Measurements from ENCODE around the gene C2CD2L. TPM values are rescaled to one million over a fixed set of nuclear protein-coding genes. Genes with fewer than 3 reads are reported as not detected.

C2CD2L gene
- total RNA-seq, 1 donor from 2014 or later, result 11.1 TPM

- no peak for TF ChIP-seq EZH2 (IDR thresholded peaks at IDR 0.05; ENCODE audit: insufficient read depth, low read length)
- no peak for TF ChIP-seq CTCF (IDR thresholded peaks at IDR 0.05; ENCODE audit: insufficient read depth, low read depth, low read length)
- FAIRE-seq (no peak), DNase-seq (ENCODE audit: low read depth) (no peak)
- no peak overlapping the region for H3K27ac Mint-ChIP-seq (ENCODE audit: unreplicated experiment)
- Histone ChIP-seq H3K27ac (ENCODE audit: low read depth, low read length) (no peak overlapping the region), H3K27me3 (ENCODE audit: insufficient read depth, low read length) (no peaks in the 10 kb centered on the region), H2AFZ (ENCODE audit: low read depth, low read length) (no peak overlapping the region), H3K36me3 (ENCODE audit: insufficient read depth, low read length) (peaks cover 6% of the 10 kb centered on the region), H3K79me2 (ENCODE audit: insufficient read depth, low read length) (peaks cover 2% of the 10 kb centered on the region), H3K4me3 (ENCODE audit: insufficient read depth, low read depth, low read length) (no peak overlapping the region), H3K4me1 (ENCODE audit: insufficient read depth, low read length) (peaks cover 9% of the 10 kb centered on the region), H3K9ac (ENCODE audit: low read length) (no peak overlapping the region), H3K4me2 (ENCODE audit: low read length) (no peak overlapping the region), H4K20me1 (ENCODE audit: insufficient read depth, low read length) (no peaks in the 10 kb centered on the region), H3K9me3 (ENCODE audit: insufficient read depth, low read depth, low read length) (no peaks in the 10 kb centered on the region)
- no peaks in the 10 kb centered on the region for H3K27me3 Mint-ChIP-seq (ENCODE audit: low read depth, unreplicated experiment)
- H3K4me1 Mint-ChIP-seq (ENCODE audit: low read depth, unreplicated experiment), result peaks cover 7% of the 10 kb centered on the region
- no peaks in the 10 kb centered on the region for H3K9me3 Mint-ChIP-seq (ENCODE audit: unreplicated experiment)
- H3K4me3 Mint-ChIP-seq (ENCODE audit: unreplicated experiment), result no peak overlapping the region
- H3K36me3 Mint-ChIP-seq (ENCODE audit: low read depth, unreplicated experiment), result peaks cover 21% of the 10 kb centered on the region
These were observed 9.5 kb downstream of the C2CD2L start for GRCh38 chr11:119116601-119117000.

GRCh38 chr11:119117004-119117706, 10.0 kb downstream of the C2CD2L start:
- H3K9me3 ChIP-seq (ENCODE audit: insufficient read depth, low read depth, low read length), result no peaks in the 10 kb centered on the region
- no peaks in the 10 kb centered on the region for H3K27me3 ChIP-seq (ENCODE audit: insufficient read depth, low read length)
- no peak for FAIRE-seq
- Mint-ChIP-seq H3K27me3 (ENCODE audit: low read depth, unreplicated experiment) (no peaks in the 10 kb centered on the region), H3K27ac (ENCODE audit: unreplicated experiment) (no peak overlapping the region), H3K4me1 (ENCODE audit: low read depth, unreplicated experiment) (peaks cover 7% of the 10 kb centered on the region), H3K36me3 (ENCODE audit: low read depth, unreplicated experiment) (peaks cover 21% of the 10 kb centered on the region), H3K9me3 (ENCODE audit: unreplicated experiment) (no peaks in the 10 kb centered on the region), H3K4me3 (ENCODE audit: unreplicated experiment) (no peak overlapping the region)
- peaks cover under 1% of the 10 kb centered on the region for H3K36me3 ChIP-seq (ENCODE audit: insufficient read depth, low read length)
- peaks cover 10% of the 10 kb centered on the region for H3K4me1 ChIP-seq (ENCODE audit: insufficient read depth, low read length)
- TF ChIP-seq CTCF (IDR thresholded peaks at IDR 0.05; ENCODE audit: insufficient read depth, low read depth, low read length), result no peak
- TF ChIP-seq EZH2 (IDR thresholded peaks at IDR 0.05; ENCODE audit: insufficient read depth, low read length), result no peak
- H3K9ac ChIP-seq (ENCODE audit: low read length), result no peak overlapping the region
- H3K79me2 ChIP-seq (ENCODE audit: insufficient read depth, low read length), result peaks cover 7% of the 10 kb centered on the region
- no peak overlapping the region for H2AFZ ChIP-seq (ENCODE audit: low read depth, low read length)
- H3K4me2 ChIP-seq (ENCODE audit: low read length), result no peak overlapping the region
- no peaks in the 10 kb centered on the region for H4K20me1 ChIP-seq (ENCODE audit: insufficient read depth, low read length)
- no peak overlapping the region for H3K27ac ChIP-seq (ENCODE audit: low read depth, low read length)
- H3K4me3 ChIP-seq (ENCODE audit: insufficient read depth, low read depth, low read length), result no peak overlapping the region
- no peak for DNase-seq (ENCODE audit: low read depth)

GRCh38 chr11:119118227-119118626, 11.1 kb downstream of the C2CD2L start:
- Histone ChIP-seq H3K79me2 (ENCODE audit: insufficient read depth, low read length) (peaks cover 18% of the 10 kb centered on the region), H3K4me3 (ENCODE audit: insufficient read depth, low read depth, low read length) (no peak overlapping the region), H3K27ac (ENCODE audit: low read depth, low read length) (no peak overlapping the region), H2AFZ (ENCODE audit: low read depth, low read length) (no peak overlapping the region), H3K9ac (ENCODE audit: low read length) (no peak overlapping the region), H3K36me3 (ENCODE audit: insufficient read depth, low read length) (no peaks in the 10 kb centered on the region), H3K4me2 (ENCODE audit: low read length) (no peak overlapping the region), H3K27me3 (ENCODE audit: insufficient read depth, low read length) (no peaks in the 10 kb centered on the region), H4K20me1 (ENCODE audit: insufficient read depth, low read length) (peaks cover 7% of the 10 kb centered on the region), H3K4me1 (ENCODE audit: insufficient read depth, low read length) (peaks cover 16% of the 10 kb centered on the region), H3K9me3 (ENCODE audit: insufficient read depth, low read depth, low read length) (no peaks in the 10 kb centered on the region)
- H3K9me3 Mint-ChIP-seq (ENCODE audit: unreplicated experiment), result no peaks in the 10 kb centered on the region
- no peaks in the 10 kb centered on the region for H3K27me3 Mint-ChIP-seq (ENCODE audit: low read depth, unreplicated experiment)
- no peak overlapping the region for H3K4me3 Mint-ChIP-seq (ENCODE audit: unreplicated experiment)
- H3K27ac Mint-ChIP-seq (ENCODE audit: unreplicated experiment), result no peak overlapping the region
- TF ChIP-seq EZH2 (IDR thresholded peaks at IDR 0.05; ENCODE audit: insufficient read depth, low read length) (no peak), CTCF (IDR thresholded peaks at IDR 0.05; ENCODE audit: insufficient read depth, low read depth, low read length) (no peak)
- FAIRE-seq, result peak; percentile 77
- no peak for DNase-seq (ENCODE audit: low read depth)
- H3K4me1 Mint-ChIP-seq (ENCODE audit: low read depth, unreplicated experiment), result peaks cover 8% of the 10 kb centered on the region
- peaks cover 18% of the 10 kb centered on the region for H3K36me3 Mint-ChIP-seq (ENCODE audit: low read depth, unreplicated experiment)

Data from astrocyte (in vitro differentiated cells and primary cell).